ENCODE data around the gene HACD1. TPM values are rescaled to one million over a fixed set of nuclear protein-coding genes. Genes with fewer than 3 reads are reported as not detected.

HACD1 gene
- total and polyA plus RNA-seq, 2 of the 4 experiments (the other 2 are of a cell fraction), result 10.0 to 24.9 TPM

GRCh38 chr10:17663450-17663849 lies 46.3 kb upstream of the HACD1 start:
- peak overlapping the region; percentile 65 for H2BK5ac ChIP-seq (ENCODE audit: low read depth, low read length, poor library complexity, severe bottlenecking)
- H3K4me3 ChIP-seq (ENCODE audit: insufficient read depth, low read depth, low read length), result no peak overlapping the region
- TF ChIP-seq ELK1 (IDR thresholded peaks at IDR 0.05; ENCODE audit: borderline replicate concordance, low read depth, low read length) (no peak), MXI1 (IDR thresholded peaks at IDR 0.05; ENCODE audit: borderline replicate concordance, low read depth, low read length) (no peak), SMC3 (IDR thresholded peaks at IDR 0.05; ENCODE audit: low read depth, low read length) (no peak), MAZ (IDR thresholded peaks at IDR 0.05; ENCODE audit: borderline replicate concordance, low read depth, low read length) (no peak), USF2 (IDR thresholded peaks at IDR 0.05; ENCODE audit: low read depth, low read length) (no peak), NFE2L2 (IDR thresholded peaks at IDR 0.05; ENCODE audit: low read depth, low read length) (no peak), FOS (IDR thresholded peaks at IDR 0.05; ENCODE audit: low read depth, low read length) (no peak), RCOR1 (IDR thresholded peaks at IDR 0.05; ENCODE audit: insufficient replicate concordance, low read length) (no peak), RAD21 (IDR thresholded peaks at IDR 0.05; ENCODE audit: low read length) (no peak), RFX5 (IDR thresholded peaks at IDR 0.05; ENCODE audit: low read depth, low read length) (no peak)
- H3K9ac ChIP-seq (ENCODE audit: low read depth, low read length), result no peak overlapping the region
- H2AFZ ChIP-seq (replicated peaks; ENCODE audit: low read length, poor library complexity), result no peak overlapping the region
- ChIA-PET CTCF (no interaction called here), POLR2A (ENCODE audit: unreplicated experiment) (no interaction called here)
- DNase-seq (no peak), ATAC-seq (ENCODE audit: low read depth) (no peak)
- no TSS peak for BruUV-seq (replicated peaks)
- H4K20me1 ChIP-seq (ENCODE audit: insufficient read depth, low read length), result peaks cover 1% of the 10 kb centered on the region; the same call in 1 of the 2 replicates
- H3K79me1 ChIP-seq (ENCODE audit: low read depth in 1 of 2, low read length in 2 of 2), result peaks cover 28 to 54% of the 10 kb centered on the region in 2 experiments
- H3K4me2 ChIP-seq (ENCODE audit: low read depth, low read length), result no peak overlapping the region
- H4K5ac ChIP-seq (ENCODE audit: low read depth, low read length), result no peak overlapping the region
- H4K8ac ChIP-seq (ENCODE audit: low read depth in 2 of 2, low read length in 2 of 2), result no peak overlapping the region
- no peak overlapping the region for H3K18ac ChIP-seq (ENCODE audit: low read depth, low read length)
- peaks cover 5% of the 10 kb centered on the region for H3K9me1 ChIP-seq (ENCODE audit: insufficient read depth, low read length)
- H3K36me3 ChIP-seq (ENCODE audit: control insufficient read depth, insufficient read depth, low read length), result peaks cover 7% of the 10 kb centered on the region
- H2AK5ac ChIP-seq (ENCODE audit: low read depth, low read length), result no peak overlapping the region
- WGBS, 2 experiments (ENCODE audit: extremely low coverage in 2 of 2, insufficient read length in 1 of 2), result no CpG with 5 or more reads among the region's 1 CpG
- no peak overlapping the region for H3K23ac ChIP-seq (ENCODE audit: low read depth, low read length)
- H3K4ac ChIP-seq (ENCODE audit: low read depth, low read length), result no peak overlapping the region
- no peak overlapping the region for H2BK20ac ChIP-seq (ENCODE audit: low read depth, low read length)
- no peak overlapping the region for H2BK120ac ChIP-seq (ENCODE audit: low read depth, low read length)
- no peaks in the 10 kb centered on the region for H3K9me3 ChIP-seq (ENCODE audit: control insufficient read depth, insufficient read depth, low read length)
- intact Hi-C loops (cut with micrococcal nuclease) (no loop called here), dilution Hi-C loops (cut with HindIII; ENCODE audit: low sequenced_read_pairs, unreplicated experiment) (no loop called here), in situ Hi-C loops (cut with MboI; ENCODE audit: low sequenced_read_pairs) (no loop called here)
- H4K91ac ChIP-seq (ENCODE audit: insufficient read depth, low read depth, low read length), result no peak overlapping the region
- no peaks in the 10 kb centered on the region for H3K27me3 ChIP-seq (ENCODE audit: control insufficient read depth, insufficient read depth, low read length)
- H3K27ac ChIP-seq (ENCODE audit: insufficient read depth, low read length), result peak overlapping the region; percentile 16; the same call in 1 of the 2 replicates
- no peak overlapping the region for H3K14ac ChIP-seq (replicated peaks; ENCODE audit: low read depth, low read length)
- H3K56ac ChIP-seq (ENCODE audit: extremely low read depth, insufficient read depth, low read length), result no peak overlapping the region
- no peak overlapping the region for H2AK9ac ChIP-seq (replicated peaks; ENCODE audit: low read depth, low read length, poor library complexity)
- no peak overlapping the region for H2BK15ac ChIP-seq (ENCODE audit: low read depth, low read length)
- H3K4me1 ChIP-seq (ENCODE audit: control insufficient read depth, insufficient read depth, low read length), result peaks cover 6% of the 10 kb centered on the region

Measured in IMR-90 (cell line).